A549 (cell line): ENCODE results near the gene CMAS. TPM values are rescaled to one million over a fixed set of nuclear protein-coding genes. Genes with fewer than 3 reads are reported as not detected.

Experiments
- ATAC-seq, 2 experiments: fragments of 200-7000 bp in 1 of 2; fragments of >200 bp in 1 of 2; cut with Nextera tagmentation in 1 of 2; cut with Tn5 transposase in 1 of 2; 3 replicates each; pipeline versions ENCODE4 v1.8.0 to v1.9.1; 2018 to 2020; ENCODE audit warnings: mild to moderate bottlenecking in 1 of 2, moderate library complexity in 1 of 2
- CTCF ChIA-PET: fragments of 300-600 bp; sonication (Branson Sonifier 250); formaldehyde crosslinking; extraction: SDS; loops from one replicate; lab custom pipeline; 2021; ENCODE audit warnings: antibody characterized with exemption, inconsistent platforms; lab: Yijun Ruan, JAX
- POLR2A ChIA-PET: fragments of 350-600 bp; formaldehyde crosslinking; extraction: SDS; loops from one replicate; lab custom pipeline; 2021; ENCODE audit warnings: antibody characterized with exemption, inconsistent platforms; lab: Yijun Ruan, JAX
- DNase-seq, 2 experiments: peaks; one replicate each; pipeline versions ENCODE4 v3.0.0 to v3.0.0-alpha.2; 2011 to 2016; ENCODE audit warnings: low read depth in 1 of 2, low spot score in 1 of 2
- FAIRE-seq: peaks from 2 replicates; lab custom pipeline; 2011; peaks lifted over from hg19 to GRCh38; lab: Jason Lieb, UNC
- H3K27ac ChIP-seq, 2 experiments: fragments of >200 bp; sonication (Bioruptor Twin); formaldehyde crosslinking; 3 replicates each; pipeline ENCODE4 v1.5.1; 2016 to 2017
- H3K4me1 ChIP-seq: fragments of >200 bp; sonication (Bioruptor Twin); formaldehyde crosslinking; 3 replicates; pipeline ENCODE4 v1.6.1; 2016
- H3K4me2 ChIP-seq: fragments of >200 bp; sonication (Bioruptor Twin); formaldehyde crosslinking; 3 replicates; pipeline ENCODE4 v1.6.1; 2016
- H3K4me3 ChIP-seq: fragments of >200 bp; sonication (Bioruptor Twin); formaldehyde crosslinking; 3 replicates; pipeline ENCODE4 v1.5.1; 2016
- H3K9me3 ChIP-seq: fragments of >200 bp; sonication (Bioruptor Twin); formaldehyde crosslinking; 3 replicates; pipeline ENCODE4 v1.6.1; 2016
- CBX8 ChIP-seq: fragments of 200-600 bp; sonication (generic); IDR thresholded peaks from 2 replicates; pipeline ENCODE4 v1.6.1; 2016
- CHD4 ChIP-seq: fragments of 200-600 bp; sonication (generic); IDR thresholded peaks from 2 replicates; pipeline ENCODE4 v1.6.1; 2016; ENCODE audit warnings: antibody characterized with exemption, mild to moderate bottlenecking, borderline replicate concordance
- CTCF ChIP-seq: fragments of >200 bp; sonication (Bioruptor Twin); formaldehyde crosslinking; IDR thresholded peaks from 3 replicates; pipeline ENCODE4 v1.5.1; 2016
- ELK1 ChIP-seq: fragments of 150-350 bp; IDR thresholded peaks from 2 replicates; pipeline ENCODE4 v1.6.1; 2014; ENCODE audit warnings: low read depth, mild to moderate bottlenecking, low read length
- EP300 ChIP-seq, 2 experiments: fragments of >200 bp; sonication (Bioruptor Twin); formaldehyde crosslinking; IDR thresholded peaks; 2 replicates in 1 of 2; 3 replicates in 1 of 2; pipeline ENCODE4 v1.6.1; 2016 to 2017
- ESRRA ChIP-seq: fragments of 150-350 bp; IDR thresholded peaks from 2 replicates; pipeline ENCODE4 v1.6.1; 2014; ENCODE audit warnings: mild to moderate bottlenecking, low read length, borderline replicate concordance
- FOSB ChIP-seq: fragments of 250-450 bp; sonication (Bioruptor Pico); IDR thresholded peaks from 2 replicates; pipeline ENCODE4 v1.5.0; 2020; ENCODE audit warnings: mild to moderate bottlenecking, moderate library complexity
- GATA3 ChIP-seq: IDR thresholded peaks from 2 replicates; pipeline ENCODE4 v1.6.1; 2012; ENCODE audit warnings: borderline replicate concordance
- HEYL ChIP-seq: fragments of 250-450 bp; sonication (Bioruptor Pico); IDR thresholded peaks from 2 replicates; pipeline ENCODE4 v1.8.0; 2021; ENCODE audit warnings: mild to moderate bottlenecking, moderate library complexity
- HOXB5 ChIP-seq: fragments of 250-450 bp; sonication (Bioruptor Pico); IDR thresholded peaks from 2 replicates; pipeline ENCODE4 v1.5.0; 2020; ENCODE audit warnings: mild to moderate bottlenecking, moderate library complexity
- JUN ChIP-seq, 2 experiments: fragments of >200 bp; sonication (Bioruptor Twin); formaldehyde crosslinking; IDR thresholded peaks; 2 replicates in 1 of 2; 3 replicates in 1 of 2; pipeline ENCODE4 v1.6.1; 2016 to 2017
- MAFK ChIP-seq: fragments of 450-650 bp; IDR thresholded peaks from 2 replicates; pipeline ENCODE4 v1.6.1; 2014; ENCODE audit not compliant: partially characterized antibody
- MAX ChIP-seq: IDR thresholded peaks from 2 replicates; pipeline ENCODE4 v1.6.1; 2012
- PHF8 ChIP-seq: fragments of 200-600 bp; sonication (generic); IDR thresholded peaks from 2 replicates; pipeline ENCODE4 v1.6.1; 2016; ENCODE audit warnings: low read depth, mild to moderate bottlenecking, antibody characterized with exemption, moderate library complexity, borderline replicate concordance
- POLR2A ChIP-seq: IDR thresholded peaks from 2 replicates; pipeline ENCODE4 v1.6.1; 2012; ENCODE audit warnings: mild to moderate bottlenecking, low read length
- RAD21 ChIP-seq, 2 experiments: fragments of >200 bp in 1 of 2; sonication (Bioruptor Twin) in 1 of 2; formaldehyde crosslinking in 1 of 2; IDR thresholded peaks in 1 of 2; conservative IDR thresholded peaks in 1 of 2; 2 replicates in 1 of 2; 3 replicates in 1 of 2; pipeline ENCODE4 v1.6.1; 2012 to 2018; ENCODE audit warnings: inconsistent platforms in 1 of 2
- RCOR1 ChIP-seq: fragments of 150-350 bp; IDR thresholded peaks from 2 replicates; pipeline ENCODE4 v1.6.1; 2014; ENCODE audit warnings: antibody characterized with exemption, low read length, low read depth
- TFCP2L1 ChIP-seq: fragments of 250-450 bp; sonication (Bioruptor Pico); IDR thresholded peaks from 2 replicates; pipeline ENCODE4 v1.5.0; 2021; ENCODE audit warnings: mild to moderate bottlenecking
- USF2 ChIP-seq: fragments of 450-650 bp; IDR thresholded peaks from 2 replicates; pipeline ENCODE4 v1.6.1; 2014; ENCODE audit warnings: antibody characterized with exemption
- ZFP36 ChIP-seq: fragments of 450-650 bp; IDR thresholded peaks from 2 replicates; pipeline ENCODE4 v1.6.1; 2014; ENCODE audit warnings: borderline replicate concordance; ENCODE audit not compliant: partially characterized antibody
- WGBS: methylation state at CpG from one replicate; pipeline ENCODE4 v1.1.6; 2017; ENCODE audit errors: missing lambda C conversion rate; 5-methylcytosine and 5-hydroxymethylcytosine counted together
- polyA plus RNA-seq, 4 experiments: library from polyadenylated mRNA; depleted of rRNA in 3 of 4; stranded (reverse); fragments of >200 nt; fragmentation: RNase III in 1 of 4; extraction: RNeasy Plus Mini Kit Qiagen cat#74134 plus additional on column Dnase treatment in 1 of 4; gene quantifications; 2 replicates in 3 of 4; 3 replicates in 1 of 4; pipeline ENCODE4 v1.2.3, GENCODE V29; 2011 to 2017

Gene CMAS
- polyA plus RNA-seq, 2 of the 4 experiments (the other 2 are of a cell fraction): 47.1 to 68.2 TPM

- TF ChIP-seq CTCF (no peak), ZFP36 (no peak), TFCP2L1 (CRISPR knock-in tag) (no peak), USF2 (no peak), CBX8 (no peak)
Measured at GRCh38 chr12:22043943-22044342, 2.1 kb upstream of the CMAS start (continued).

- no peak for TF ChIP-seq ELK1
- TF ChIP-seq FOSB: no peak
- TF ChIP-seq PHF8: no peak
- TF ChIP-seq TFCP2L1 (CRISPR knock-in tag): no peak
- no peak for TF ChIP-seq ESRRA
- no peak for TF ChIP-seq RAD21 (conservative IDR thresholded peaks at IDR 0.05 in 1 of 2, IDR thresholded peaks at IDR 0.05 in 1 of 2)
- no peak for TF ChIP-seq POLR2A
- TF ChIP-seq JUN (IDR thresholded peaks at IDR 0.05): no peak
- TF ChIP-seq EP300 (IDR thresholded peaks at IDR 0.05): no peak
- TF ChIP-seq CHD4: no peak
- no peak for TF ChIP-seq GATA3
- no peak for TF ChIP-seq MAX
- no peak for TF ChIP-seq HOXB5 (CRISPR knock-in tag)
- no peak for TF ChIP-seq ZFP36
- no peak for TF ChIP-seq HEYL (CRISPR knock-in tag)
- Histone ChIP-seq H3K27ac (no peak overlapping the region), H3K4me2 (no peak overlapping the region), H3K9me3 (no peaks in the 10 kb centered on the region), H3K4me1 (peaks cover 33% of the 10 kb centered on the region; the same call in 2 of the 3 replicates), H3K4me3 (no peak overlapping the region)
- 53% methylated on average over 2 of the region's 2 CpGs for WGBS
- POLR2A ChIA-PET: no interaction called here
- FAIRE-seq (no peak), ATAC-seq (no peak), DNase-seq (no peak)
- CTCF ChIA-PET: no interaction called here
Measured at GRCh38 chr12:22044391-22044790, 1.6 kb upstream of the CMAS start.

- Histone ChIP-seq H3K27ac (peak overlapping the region; percentile 92 to 96), H3K4me3 (peak overlapping the region; percentile 96), H3K4me1 (peaks cover 31% of the 10 kb centered on the region; the same call in 2 of the 3 replicates), H3K4me2 (peak overlapping the region; percentile 75), H3K9me3 (no peaks in the 10 kb centered on the region)
- DNase-seq (no peak), ATAC-seq (peak; percentile 45 to 56; a peak in 2 of 6 replicates), FAIRE-seq (peak; percentile 7)
- CTCF ChIA-PET: interaction anchor here (0.5 to 1.2 kb wide), 2 partner anchors 10 to 350 kb away, joined by 3 to 7 read pairs; no protein-coding TSS in a partner anchor
- 15% methylated on average over 6 of the region's 6 CpGs for WGBS
- TF ChIP-seq RCOR1 (no peak), MAFK (peak; percentile 60)
- POLR2A ChIA-PET: no interaction called here
Measured at GRCh38 chr12:22046968-22047390, 961 bp downstream of the CMAS start.
